ENCODE measurements around the gene FANCE.

Gene FANCE

DNA sequence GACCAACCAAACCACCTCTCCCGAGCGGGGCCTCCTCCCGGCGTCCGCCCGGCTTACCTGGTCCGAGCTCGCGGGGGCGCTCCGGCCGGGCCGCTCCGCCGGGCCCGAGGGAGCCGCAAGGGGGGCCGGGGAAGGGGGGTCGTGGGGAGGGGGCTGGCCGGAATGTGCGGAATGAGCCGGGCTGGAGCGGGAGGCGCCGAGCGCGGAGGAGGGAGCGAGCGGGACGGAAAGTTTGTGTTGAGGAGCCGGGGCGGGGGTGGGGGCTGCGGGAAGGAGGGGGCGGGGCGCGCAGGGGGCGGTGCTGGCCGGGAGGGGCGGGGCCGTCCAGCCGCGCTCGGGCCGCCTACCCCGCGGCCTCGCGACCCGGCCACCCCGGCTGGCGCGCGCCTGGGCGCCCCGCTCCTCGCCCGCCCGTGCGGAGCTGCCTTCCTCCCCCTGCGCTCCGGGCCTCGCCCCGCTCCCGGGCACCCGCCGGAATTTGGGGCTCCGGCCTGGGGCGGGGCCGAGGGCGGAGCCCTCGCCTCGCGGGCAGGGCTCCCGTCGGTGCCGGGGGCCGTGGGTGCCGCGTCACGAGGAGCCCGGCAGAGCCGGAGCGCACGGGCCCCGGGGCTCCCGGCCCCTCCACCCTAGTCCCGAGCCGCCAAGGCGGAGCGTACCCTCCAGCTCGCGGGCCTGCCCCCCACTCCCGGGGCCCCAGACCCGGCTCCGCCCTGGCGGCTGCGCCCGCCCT is 44.9 kb downstream of the FANCE start, which contains the start of gene TEAD3:
TSS of gene TEAD3 (minus strand) at position 239 of the 730 bp plus-strand sequence.
- CTCF ChIA-PET: interaction anchor here (1.3 to 1.4 kb wide), 2 partner anchors 27 to 155 kb away, joined by 3 to 5 read pairs; partner anchors contain the start of gene PPARD
- Mint-ChIP-seq H3K27ac (no peak within 1 kb of the TSS), H3K9me3 (no peaks in the 10 kb centered on the region), H3K4me1 (peaks cover 16% of the 10 kb centered on the region), H3K36me3 (no peaks in the 10 kb centered on the region), H3K27me3 (peaks cover 84% of the 10 kb centered on the region), H3K4me3 (peak within 1 kb of the TSS; percentile 78)
- DNase-seq: peak; percentile 69

DNA sequence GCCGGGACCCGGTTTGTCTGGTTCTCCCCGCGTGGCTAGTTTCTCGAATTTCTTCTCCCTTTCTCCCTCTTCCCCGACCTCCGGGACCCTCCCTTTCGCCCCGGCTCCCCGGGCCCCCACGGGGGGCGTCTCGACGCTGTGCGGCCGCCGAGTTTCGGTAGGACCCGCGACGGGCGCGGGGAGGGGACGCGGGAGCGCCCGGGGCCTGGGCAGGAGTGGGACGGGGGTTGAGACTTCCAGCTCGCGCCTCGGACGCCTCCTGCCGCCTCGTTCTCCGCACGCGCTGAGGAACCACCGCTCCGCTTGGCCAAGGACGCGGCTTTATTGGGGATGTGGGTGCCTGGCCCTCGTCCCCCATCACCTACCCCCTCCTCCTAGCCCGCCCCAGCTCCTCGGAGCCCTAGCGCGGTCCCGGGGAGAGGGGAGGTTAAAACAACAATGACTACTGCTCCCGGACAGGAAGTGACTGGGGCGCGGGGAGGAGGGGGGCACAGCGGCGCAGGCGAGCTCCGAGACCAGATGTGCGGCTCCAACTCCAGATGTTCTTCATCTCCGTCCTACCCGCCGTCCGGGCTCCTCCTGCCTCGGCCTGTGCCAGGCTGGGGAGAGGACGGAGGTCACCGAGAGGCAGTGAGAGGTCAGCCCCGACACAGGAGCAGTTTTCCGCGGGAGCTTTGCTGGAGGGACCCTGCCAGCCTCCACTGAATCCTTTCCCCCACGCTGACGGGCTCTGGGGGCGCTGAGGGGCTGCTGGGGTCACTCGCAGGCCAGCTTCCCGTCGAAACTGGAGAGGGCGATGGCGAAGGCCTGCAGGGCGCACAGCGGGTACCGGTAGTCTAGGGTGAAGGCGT is 45.7 kb downstream of the FANCE start:
- Mint-ChIP-seq H3K27me3 (peaks cover 82% of the 10 kb centered on the region), H3K27ac (no peak overlapping the region), H3K9me3 (no peaks in the 10 kb centered on the region), H3K4me3 (peak overlapping the region; percentile 78), H3K36me3 (no peaks in the 10 kb centered on the region), H3K4me1 (peaks cover 16% of the 10 kb centered on the region)
- DNase-seq: peak; percentile 69
- CTCF ChIA-PET: interaction anchor here (1.3 to 1.4 kb wide), 2 partner anchors 26 to 156 kb away, joined by 3 to 5 read pairs; partner anchors contain the start of gene PPARD

DNA sequence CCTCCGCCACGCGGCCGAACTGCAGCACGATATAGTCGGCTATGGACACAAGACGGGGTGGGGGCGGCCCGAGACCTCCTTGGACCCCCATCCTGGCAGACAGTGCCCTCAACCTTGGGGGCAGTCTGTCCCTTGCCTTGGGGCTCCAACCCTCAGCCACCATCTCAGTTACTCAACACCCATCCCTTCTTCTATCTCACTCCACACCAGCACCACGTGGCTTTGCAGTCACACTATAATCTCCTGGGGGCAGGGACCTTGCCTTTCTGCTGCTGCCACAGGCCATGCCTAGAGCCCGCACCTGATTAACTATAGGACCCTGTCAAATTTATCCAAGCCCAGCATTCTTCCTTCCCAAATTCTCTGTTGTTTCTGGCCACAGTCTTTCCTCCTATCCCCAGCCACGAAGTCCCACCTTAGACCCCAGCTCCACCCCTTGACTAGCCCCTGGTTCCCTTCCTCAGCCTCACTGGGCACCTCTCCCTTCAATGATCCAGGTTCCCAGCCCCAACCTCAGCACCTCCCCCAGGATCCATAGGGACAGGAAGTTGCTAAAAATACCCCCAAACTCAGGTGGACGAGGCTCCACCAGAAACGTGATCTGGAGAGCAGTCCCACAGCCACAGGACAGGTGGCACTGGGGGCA is 46.4 kb downstream of the FANCE start:
- DNase-seq: no peak
- no peaks in the 10 kb centered on the region for H3K9me3 Mint-ChIP-seq
- no peaks in the 10 kb centered on the region for H3K36me3 Mint-ChIP-seq
- CTCF ChIA-PET: interaction anchor here (1.1 to 1.4 kb wide), 3 partner anchors 24 to 156 kb away, joined by 3 to 5 read pairs (median 4); partner anchors contain the start of gene PPARD
- peaks cover 83% of the 10 kb centered on the region for H3K27me3 Mint-ChIP-seq
- H3K4me3 Mint-ChIP-seq: peak overlapping the region; percentile 78
- H3K4me1 Mint-ChIP-seq: peaks cover 16% of the 10 kb centered on the region
- H3K27ac Mint-ChIP-seq: no peak overlapping the region

DNA sequence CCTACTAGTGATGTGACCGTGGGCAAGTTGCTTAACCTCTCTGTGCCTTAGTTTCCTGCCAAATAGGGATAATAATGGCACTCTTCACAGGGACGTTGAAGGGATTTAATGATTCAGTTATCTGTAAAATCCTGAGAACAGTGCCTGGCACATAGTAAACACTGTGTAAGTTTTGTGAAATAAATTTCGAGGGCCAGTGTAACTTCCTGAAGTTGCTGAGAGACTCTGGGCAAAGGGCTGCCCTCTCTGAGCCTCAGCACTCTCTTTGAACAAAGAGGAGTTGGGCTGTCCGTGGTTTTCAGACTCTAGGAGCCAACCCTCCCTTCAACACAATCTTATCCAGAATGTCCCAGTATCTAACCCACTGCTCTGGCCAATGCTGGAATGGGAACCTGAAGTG is 47.2 kb downstream of the FANCE start:
- Mint-ChIP-seq H3K4me1 (peaks cover 11% of the 10 kb centered on the region), H3K4me3 (no peak overlapping the region), H3K36me3 (no peaks in the 10 kb centered on the region), H3K27ac (no peak overlapping the region), H3K9me3 (no peaks in the 10 kb centered on the region), H3K27me3 (peaks cover 85% of the 10 kb centered on the region)
- no peak for DNase-seq
- CTCF ChIA-PET: interaction anchor here (1.1 kb wide), 1 partner anchor 23 kb away, joined by 4 read pairs; no protein-coding TSS in a partner anchor

DNA sequence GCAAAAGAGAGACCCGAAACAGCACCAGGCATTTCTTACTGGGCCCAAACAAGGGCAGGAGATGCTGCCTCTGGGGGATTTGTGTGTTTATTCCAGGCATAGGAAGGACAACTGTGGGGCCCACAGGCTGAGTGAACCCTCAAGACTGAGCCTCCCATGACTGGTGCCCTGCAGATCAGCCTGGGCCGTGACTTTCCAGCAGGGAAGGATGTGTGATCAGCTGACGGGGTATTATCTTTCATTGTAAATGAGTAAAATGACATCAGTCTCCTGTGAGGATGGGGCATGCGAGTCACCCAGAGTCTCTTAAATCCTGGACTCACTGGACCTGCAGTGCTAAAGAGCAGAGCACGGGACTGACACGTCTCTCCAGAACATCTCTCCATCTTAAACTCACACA is 48.6 kb downstream of the FANCE start:
- H3K27ac Mint-ChIP-seq: no peak overlapping the region
- H3K27me3 Mint-ChIP-seq: peaks cover 76% of the 10 kb centered on the region
- no peak overlapping the region for H3K4me3 Mint-ChIP-seq
- CTCF ChIA-PET: no interaction called here
- no peaks in the 10 kb centered on the region for H3K36me3 Mint-ChIP-seq
- H3K9me3 Mint-ChIP-seq: no peaks in the 10 kb centered on the region
- H3K4me1 Mint-ChIP-seq: peaks cover 10% of the 10 kb centered on the region
- no peak for DNase-seq

DNA sequence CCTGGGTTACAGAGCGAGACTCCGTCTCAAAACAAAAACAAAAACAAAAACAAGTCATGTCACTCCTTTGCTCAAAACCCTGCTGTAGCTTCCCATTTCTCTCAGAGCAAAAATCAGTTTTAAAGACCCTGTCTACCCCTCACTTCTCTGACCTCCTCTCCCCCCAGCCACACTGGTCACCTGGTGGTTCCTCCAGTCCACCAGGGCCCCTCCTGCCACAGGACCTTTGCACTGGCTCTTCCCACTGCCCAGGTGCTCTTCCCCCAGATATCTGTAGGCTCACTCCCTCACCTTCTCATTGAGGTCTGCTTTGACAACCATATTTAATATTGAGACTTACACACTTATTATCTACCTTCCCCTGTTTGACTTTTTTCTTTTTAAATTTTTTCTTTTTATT is 49.6 kb downstream of the FANCE start:
- CTCF ChIA-PET: interaction anchor here (0.7 kb wide), 1 partner anchor 234 kb away, joined by 3 read pairs; no protein-coding TSS in a partner anchor
- Mint-ChIP-seq H3K9me3 (no peaks in the 10 kb centered on the region), H3K27me3 (peaks cover 76% of the 10 kb centered on the region), H3K36me3 (no peaks in the 10 kb centered on the region), H3K4me3 (no peak overlapping the region), H3K27ac (no peak overlapping the region), H3K4me1 (peaks cover 10% of the 10 kb centered on the region)
- DNase-seq: no peak

DNA sequence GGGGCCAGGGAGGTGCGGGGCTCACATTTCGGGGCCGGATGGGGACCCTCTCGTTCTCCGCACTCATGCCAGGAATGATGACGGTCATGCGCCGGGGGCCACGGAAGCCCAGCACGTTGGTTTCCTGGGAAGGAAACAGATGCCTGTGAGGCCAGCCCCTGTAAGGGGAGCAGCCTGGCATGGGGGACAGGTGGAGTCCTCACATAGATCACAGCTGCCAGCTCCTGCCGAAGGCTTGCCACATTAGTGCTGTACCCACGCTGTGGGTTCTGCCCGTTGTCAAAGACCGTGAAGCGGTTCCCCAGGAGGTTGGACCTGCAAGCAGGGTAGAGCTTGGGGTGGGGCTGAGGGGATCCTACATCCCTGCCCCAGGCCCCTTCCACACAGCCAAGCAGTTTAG is 51.4 kb downstream of the FANCE start:
- no peak for DNase-seq
- no peak overlapping the region for H3K4me3 Mint-ChIP-seq
- no peaks in the 10 kb centered on the region for H3K36me3 Mint-ChIP-seq
- no peaks in the 10 kb centered on the region for H3K9me3 Mint-ChIP-seq
- no peak overlapping the region for H3K27ac Mint-ChIP-seq
- H3K4me1 Mint-ChIP-seq: peaks cover 3% of the 10 kb centered on the region
- peaks cover 78% of the 10 kb centered on the region for H3K27me3 Mint-ChIP-seq
- CTCF ChIA-PET: no interaction called here

DNA sequence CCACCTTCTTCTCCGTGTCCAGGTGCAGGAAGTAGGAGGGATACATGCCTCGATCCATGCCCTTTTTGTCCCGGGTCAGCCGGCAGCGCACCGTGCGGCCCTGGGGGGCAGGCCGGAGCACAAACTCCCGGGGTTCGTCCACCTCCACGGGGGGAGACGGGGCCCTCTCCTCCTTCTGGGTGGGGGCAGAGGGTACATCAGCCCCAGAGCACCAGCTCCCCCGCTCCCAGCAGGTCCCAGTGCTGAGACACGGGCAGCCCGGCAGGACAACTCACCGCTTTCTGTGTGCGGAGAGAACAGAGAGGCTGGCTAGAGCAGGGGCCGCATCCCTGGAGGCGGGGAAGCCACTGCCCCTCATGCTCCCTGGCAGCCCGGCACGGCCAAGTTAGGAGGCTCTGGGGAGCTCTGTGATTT is 53.9 kb downstream of the FANCE start:
- Mint-ChIP-seq H3K27ac (no peak overlapping the region), H3K27me3 (peaks cover 78% of the 10 kb centered on the region), H3K4me3 (no peak overlapping the region), H3K4me1 (no peaks in the 10 kb centered on the region), H3K9me3 (no peaks in the 10 kb centered on the region), H3K36me3 (no peaks in the 10 kb centered on the region)
- CTCF ChIA-PET: no interaction called here
- no peak for DNase-seq

DNA sequence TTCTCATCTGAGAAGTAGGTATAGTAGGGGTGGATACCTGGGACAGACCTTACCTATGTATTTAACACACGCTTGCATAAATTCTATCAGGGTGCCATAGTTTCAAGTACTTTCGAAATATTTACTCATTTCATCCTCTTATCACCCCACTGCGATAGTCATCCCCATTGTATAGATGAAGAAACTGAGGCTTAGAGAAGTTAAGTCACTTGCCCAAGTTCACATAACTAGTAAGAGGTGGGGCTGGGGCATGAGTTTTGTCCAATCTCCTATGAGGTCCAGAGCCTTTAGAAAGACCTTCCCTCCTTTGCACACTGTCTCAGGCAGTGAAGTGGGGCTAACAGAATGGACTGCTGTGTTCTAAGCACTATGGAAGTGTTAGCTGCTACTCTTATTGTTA is 54.4 kb downstream of the FANCE start:
- no peaks in the 10 kb centered on the region for H3K4me1 Mint-ChIP-seq
- no peaks in the 10 kb centered on the region for H3K9me3 Mint-ChIP-seq
- no peak for DNase-seq
- H3K36me3 Mint-ChIP-seq: no peaks in the 10 kb centered on the region
- CTCF ChIA-PET: interaction anchor here (1.2 kb wide), 1 partner anchor 68 kb away, joined by 3 read pairs; no protein-coding TSS in a partner anchor
- H3K4me3 Mint-ChIP-seq: no peak overlapping the region
- no peak overlapping the region for H3K27ac Mint-ChIP-seq
- peaks cover 78% of the 10 kb centered on the region for H3K27me3 Mint-ChIP-seq

DNA sequence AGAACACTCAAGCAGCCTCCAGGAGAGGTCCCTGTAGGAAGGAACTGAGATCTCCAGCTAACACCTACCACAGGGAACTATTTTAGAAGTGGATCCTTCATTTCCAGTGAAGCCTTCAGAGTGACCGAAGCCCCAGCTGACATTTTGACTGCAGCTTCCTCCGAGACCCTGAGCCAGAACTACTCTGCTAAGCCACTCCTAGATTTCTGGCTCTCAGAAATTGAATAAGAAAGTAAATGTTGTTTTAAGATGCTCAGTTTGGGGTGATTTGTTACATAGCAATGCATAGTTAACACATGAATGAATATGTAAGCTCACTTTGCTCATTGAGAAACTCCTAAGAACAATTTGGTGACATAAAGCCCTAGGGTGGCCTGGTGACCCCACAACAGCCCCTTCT is 55.1 kb downstream of the FANCE start:
- H3K4me3 Mint-ChIP-seq: no peak overlapping the region
- H3K27me3 Mint-ChIP-seq: peaks cover 79% of the 10 kb centered on the region
- no peaks in the 10 kb centered on the region for H3K9me3 Mint-ChIP-seq
- no peak overlapping the region for H3K27ac Mint-ChIP-seq
- no peaks in the 10 kb centered on the region for H3K36me3 Mint-ChIP-seq
- no peak for DNase-seq
- H3K4me1 Mint-ChIP-seq: no peaks in the 10 kb centered on the region
- CTCF ChIA-PET: interaction anchor here (1.2 to 2.0 kb wide), 2 partner anchors 16 to 67 kb away, joined by 3 to 8 read pairs; no protein-coding TSS in a partner anchor

DNA sequence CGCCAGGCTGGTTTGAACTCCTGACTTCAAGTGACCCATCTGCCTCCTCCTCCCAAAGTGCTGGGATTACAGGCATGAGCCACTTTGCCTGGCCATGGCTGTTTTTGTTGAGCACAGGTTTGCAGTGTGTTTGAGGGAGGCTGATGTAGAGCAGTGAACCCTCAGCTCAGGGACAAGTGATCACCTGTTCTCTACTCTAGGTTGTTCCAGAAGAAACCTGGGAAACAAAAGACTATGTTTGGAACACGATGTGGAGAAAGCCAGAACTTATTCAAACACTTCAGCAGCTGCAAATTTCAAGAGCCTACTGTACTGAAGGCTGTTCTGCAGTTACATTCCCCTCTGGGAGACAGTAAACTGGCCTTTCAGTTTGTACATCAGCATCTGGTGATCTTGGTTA is 55.9 kb downstream of the FANCE start:
- CTCF ChIA-PET: interaction anchor here (0.8 to 2.0 kb wide), 3 partner anchors 15 to 66 kb away, joined by 3 to 8 read pairs (median 3); no protein-coding TSS in a partner anchor
- no peak for DNase-seq
- Mint-ChIP-seq H3K4me1 (no peaks in the 10 kb centered on the region), H3K36me3 (no peaks in the 10 kb centered on the region), H3K27ac (no peak overlapping the region), H3K27me3 (peaks cover 79% of the 10 kb centered on the region), H3K4me3 (no peak overlapping the region), H3K9me3 (no peaks in the 10 kb centered on the region)

DNA sequence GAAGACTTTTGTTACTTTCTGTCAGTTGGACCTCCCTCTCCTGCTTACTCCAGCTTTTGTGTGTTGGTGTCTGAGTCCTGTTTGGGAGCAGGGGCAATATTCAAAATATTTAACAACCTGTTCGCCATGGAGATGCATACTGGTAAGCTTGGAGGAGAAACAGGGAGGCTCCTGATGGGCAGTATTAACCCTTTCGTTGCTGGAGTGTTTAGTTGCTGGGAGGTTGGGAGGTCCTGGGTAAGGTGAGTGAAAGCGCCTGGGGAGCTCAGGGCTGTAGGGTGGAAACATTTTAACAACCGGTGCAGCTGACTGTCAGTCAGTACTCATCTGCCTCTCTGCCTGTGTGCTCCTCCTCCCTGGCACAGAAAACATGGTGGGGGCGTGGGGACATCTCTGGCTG is 56.4 kb downstream of the FANCE start:
- no peak for DNase-seq
- CTCF ChIA-PET: interaction anchor here (0.8 to 2.0 kb wide), 2 partner anchors 14 to 44 kb away, joined by 3 to 8 read pairs; no protein-coding TSS in a partner anchor
- peaks cover 76% of the 10 kb centered on the region for H3K27me3 Mint-ChIP-seq
- H3K4me1 Mint-ChIP-seq: no peaks in the 10 kb centered on the region
- H3K27ac Mint-ChIP-seq: no peak overlapping the region
- no peak overlapping the region for H3K4me3 Mint-ChIP-seq
- H3K9me3 Mint-ChIP-seq: no peaks in the 10 kb centered on the region
- H3K36me3 Mint-ChIP-seq: no peaks in the 10 kb centered on the region

DNA sequence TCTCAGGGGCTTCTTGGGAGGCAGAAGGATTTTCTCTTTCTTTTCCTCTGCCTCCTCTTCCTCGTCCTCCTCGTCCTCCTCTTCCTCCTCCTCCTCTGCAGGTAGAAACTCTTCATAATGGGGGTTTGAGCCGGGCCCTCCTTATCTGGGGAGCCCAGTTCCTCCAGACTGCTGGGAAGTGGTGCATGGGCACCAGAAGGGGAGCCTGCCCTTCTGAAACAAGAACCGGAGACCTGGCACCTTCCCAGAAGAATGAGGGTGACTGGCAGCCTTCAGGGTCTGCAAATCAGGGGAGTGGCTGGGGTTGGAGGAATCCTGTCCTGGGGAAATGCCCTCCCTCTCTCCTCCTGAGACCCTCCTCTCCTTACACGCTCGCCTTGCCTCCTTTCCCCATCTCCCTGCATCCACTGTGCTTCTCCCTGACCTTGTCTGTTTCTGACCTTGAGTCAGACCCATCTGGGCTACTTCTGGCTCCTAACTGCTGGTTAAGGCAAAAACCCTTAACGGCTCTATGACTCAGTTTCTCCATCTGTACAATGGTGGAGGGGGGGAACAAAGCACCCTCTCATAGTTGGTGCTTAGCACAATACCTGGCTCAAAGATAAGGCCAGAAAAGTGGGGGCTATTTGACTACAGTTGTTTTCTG is 58.9 kb downstream of the FANCE start:
- no peak overlapping the region for H3K27ac Mint-ChIP-seq
- peaks cover 69% of the 10 kb centered on the region for H3K27me3 Mint-ChIP-seq
- no peaks in the 10 kb centered on the region for H3K36me3 Mint-ChIP-seq
- CTCF ChIA-PET: no interaction called here
- H3K4me3 Mint-ChIP-seq: no peak overlapping the region
- DNase-seq: no peak
- no peaks in the 10 kb centered on the region for H3K4me1 Mint-ChIP-seq
- H3K9me3 Mint-ChIP-seq: no peaks in the 10 kb centered on the region
